ELF-1 (cell line): ENCODE results near the gene SECISBP2.

Experiments used
- DNase-seq: peaks from one replicate; pipeline ENCODE4 v3.0.0-alpha.2; 2016; ENCODE audit warnings: low read depth, low spot score

Gene SECISBP2

DNA sequence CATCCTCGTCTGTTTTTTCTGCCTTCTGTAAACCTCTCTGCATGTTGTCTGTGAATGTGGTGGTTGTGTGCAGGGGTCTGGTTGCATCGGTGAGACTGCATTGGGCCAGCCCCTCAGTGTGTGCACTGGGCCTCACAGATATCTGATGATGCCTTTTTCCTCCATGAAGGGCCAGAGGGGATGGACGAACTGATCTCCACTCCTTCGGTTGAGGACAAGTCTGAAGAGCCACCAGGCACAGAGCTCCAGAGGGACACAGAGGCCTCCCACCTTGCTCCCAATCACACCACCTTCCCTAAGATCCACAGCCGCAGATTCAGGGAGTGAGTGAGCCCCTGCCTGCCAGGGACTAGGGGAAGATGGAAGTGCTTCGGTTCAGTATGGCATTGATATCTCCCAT lies 31.3 kb downstream of the SECISBP2 start:
- no peak for DNase-seq

DNA sequence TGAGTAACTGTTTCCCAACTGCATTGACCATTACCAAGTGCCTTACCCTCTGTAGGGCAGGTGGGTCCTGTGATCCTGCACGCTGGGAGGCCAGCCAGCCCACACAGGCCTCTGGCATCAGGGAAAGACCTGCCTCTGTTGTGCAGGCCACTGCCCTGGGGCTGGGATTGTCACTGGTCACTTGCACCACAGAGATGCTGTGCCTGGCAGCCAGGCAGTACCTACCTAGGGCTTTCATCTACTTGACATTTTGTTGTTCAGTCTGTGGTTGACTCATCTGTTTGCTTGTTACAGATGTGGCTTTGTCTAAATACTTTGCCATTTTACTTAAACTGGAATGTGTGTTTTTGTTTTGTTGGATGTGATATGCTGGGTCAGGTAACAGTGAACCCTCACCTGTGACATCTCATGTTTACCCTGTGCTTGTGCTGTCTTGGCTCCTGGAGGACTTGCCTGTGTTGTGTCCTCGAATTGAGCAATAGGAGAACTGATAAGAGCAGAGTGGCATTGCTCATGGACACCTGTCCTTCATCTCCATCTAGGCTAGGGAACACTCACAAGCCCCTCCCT lies 32.8 kb downstream of the SECISBP2 start:
- no peak for DNase-seq

DNA sequence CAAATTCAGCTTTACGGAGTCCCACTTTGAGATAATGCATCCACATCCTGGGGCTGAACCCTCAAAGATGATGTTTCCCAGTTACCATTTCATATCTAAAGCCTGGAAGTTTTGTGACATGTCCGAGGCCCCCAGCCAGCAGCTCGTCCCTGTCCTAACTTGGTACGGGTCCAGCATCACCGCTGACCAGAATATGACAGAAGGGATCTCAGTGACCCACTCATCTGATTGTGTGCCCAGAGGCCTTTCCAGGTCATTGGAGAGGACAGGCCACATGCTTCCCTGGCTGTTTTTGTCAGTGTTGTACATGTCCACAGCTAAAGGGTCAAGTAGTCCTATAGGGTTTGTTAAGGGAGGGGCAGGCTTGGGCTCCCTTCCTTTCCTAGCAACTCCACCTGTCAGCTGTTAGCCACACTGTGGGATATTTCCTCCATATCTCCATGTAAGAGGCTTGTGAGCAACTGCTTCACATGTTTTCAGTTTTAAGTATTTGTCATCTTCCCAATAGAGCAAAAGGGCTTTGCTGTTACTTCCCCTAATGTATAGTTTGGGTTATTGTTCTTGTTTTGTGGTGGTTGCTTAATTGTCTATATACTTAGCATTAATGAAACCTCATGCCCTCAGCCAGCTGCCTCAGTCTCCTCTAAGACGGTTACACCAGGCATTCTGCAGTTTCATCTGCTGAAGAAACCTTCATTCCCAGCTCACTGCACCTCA lies 33.4 kb downstream of the SECISBP2 start:
- no peak for DNase-seq

DNA sequence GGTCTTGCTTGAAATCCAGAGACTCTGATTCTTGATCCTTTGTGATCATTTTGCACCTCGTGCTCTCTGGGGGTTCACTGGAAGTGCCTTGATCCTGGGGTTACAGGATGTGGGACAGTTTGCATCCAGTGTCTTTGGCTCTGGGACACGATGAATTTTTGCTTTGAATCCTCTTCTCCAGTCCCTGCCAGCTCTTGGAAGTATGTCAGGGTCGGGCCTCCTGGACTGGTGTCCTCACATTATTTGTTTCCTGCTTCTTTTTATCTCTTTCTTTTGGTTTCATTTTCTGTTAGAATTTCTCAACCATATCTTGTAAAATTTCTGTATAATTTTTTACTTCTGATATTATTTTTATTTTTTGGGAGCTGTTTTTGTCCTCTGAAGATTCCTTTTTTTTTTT lies 34.2 kb downstream of the SECISBP2 start:
- DNase-seq, result no peak

DNA sequence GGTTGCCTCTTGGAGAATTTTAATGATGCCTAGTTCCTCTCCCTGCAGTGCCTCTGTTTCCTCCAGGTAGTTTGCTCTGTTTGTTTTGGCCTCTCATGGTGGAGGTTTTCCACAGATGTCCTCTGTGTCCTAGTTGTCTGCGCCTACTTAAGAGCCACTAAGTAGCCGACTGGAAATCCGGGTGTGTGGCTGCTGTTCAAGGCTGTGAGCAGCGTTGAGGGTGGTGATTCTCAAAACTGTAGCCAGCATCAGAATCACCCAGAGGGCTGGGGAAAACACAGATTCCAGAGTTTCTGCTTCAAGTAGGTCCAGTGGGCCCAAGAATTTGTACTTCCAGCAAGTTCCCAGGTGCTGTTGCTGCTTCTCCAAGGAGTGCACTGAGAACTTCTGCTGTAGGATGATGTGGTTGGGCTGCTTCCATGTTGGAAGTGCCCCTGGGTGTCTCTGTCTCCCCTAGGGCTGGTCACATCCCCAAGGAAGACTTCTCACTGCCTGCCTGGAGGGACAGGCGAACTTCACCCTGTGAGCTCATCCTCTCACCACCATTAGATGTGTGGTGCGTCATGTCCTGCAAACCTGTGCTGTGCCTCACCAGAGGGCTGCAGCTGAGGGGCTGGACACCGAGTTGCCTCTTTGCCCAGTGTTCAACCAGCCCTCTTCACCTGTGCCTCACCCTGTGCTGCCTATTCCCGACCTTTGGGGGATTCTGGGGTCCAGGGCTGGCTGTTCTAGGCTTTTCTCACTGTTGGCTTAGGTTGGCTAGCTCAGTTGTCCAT lies 34.8 kb downstream of the SECISBP2 start:
- DNase-seq, result no peak

DNA sequence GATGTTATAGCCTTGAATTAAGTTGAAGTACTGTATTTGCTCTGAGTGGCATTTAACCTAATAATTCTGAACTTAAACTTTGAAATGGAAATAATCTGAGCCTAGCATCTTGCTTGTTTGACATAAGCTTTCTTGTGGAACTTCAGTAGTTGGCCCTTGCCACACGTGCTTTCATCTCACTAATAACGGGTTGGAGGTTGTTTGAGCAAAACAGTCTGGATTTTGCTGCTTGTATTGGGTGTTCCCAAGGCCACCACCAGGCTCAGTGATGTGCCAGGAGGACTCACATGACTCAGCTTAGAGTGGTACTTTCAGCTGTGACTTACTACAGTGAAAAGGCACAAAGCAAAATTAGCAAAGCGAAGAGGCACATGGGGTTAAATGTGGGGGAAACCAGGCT lies 35.7 kb downstream of the SECISBP2 start:
- DNase-seq, result no peak

DNA sequence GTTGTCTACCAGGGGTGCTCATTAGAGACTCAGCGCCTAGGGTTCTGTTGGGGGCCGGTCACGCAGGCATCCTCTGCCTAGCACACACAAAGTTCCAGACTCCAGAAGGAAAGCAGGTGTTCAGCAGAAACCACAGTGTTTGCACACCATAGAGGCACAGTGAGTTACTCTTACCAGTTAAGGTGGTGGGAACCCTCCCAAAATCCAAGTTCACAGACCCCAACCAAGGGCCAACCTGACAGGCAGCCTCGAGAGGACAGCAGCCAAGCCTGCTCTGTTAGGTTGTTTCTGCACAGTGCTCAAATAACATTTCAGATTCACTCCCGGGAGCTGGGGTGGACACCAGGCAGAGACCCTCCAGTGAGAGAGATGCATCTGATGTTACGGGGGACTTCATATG lies 36.2 kb downstream of the SECISBP2 start:
- no peak for DNase-seq

DNA sequence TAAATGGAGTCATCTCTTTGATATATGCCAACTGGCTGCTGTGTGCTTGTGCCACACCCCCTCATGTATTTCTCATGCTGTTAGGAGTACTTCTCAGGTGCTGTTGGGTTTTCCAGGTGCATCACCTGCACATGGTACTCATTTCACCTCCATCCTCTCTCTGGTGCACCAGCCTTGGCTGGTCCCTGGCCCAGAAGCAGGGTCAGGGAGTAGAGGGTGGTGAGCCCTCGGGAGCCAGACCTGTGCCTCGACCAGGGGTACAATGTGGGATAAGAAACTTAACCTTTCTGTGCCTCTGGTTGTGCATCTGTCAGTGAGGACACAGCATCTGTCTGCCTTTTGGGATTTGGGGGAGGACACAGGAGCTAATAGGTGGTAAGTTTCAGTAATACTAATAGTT lies 38.5 kb downstream of the SECISBP2 start:
- DNase-seq, result no peak

DNA sequence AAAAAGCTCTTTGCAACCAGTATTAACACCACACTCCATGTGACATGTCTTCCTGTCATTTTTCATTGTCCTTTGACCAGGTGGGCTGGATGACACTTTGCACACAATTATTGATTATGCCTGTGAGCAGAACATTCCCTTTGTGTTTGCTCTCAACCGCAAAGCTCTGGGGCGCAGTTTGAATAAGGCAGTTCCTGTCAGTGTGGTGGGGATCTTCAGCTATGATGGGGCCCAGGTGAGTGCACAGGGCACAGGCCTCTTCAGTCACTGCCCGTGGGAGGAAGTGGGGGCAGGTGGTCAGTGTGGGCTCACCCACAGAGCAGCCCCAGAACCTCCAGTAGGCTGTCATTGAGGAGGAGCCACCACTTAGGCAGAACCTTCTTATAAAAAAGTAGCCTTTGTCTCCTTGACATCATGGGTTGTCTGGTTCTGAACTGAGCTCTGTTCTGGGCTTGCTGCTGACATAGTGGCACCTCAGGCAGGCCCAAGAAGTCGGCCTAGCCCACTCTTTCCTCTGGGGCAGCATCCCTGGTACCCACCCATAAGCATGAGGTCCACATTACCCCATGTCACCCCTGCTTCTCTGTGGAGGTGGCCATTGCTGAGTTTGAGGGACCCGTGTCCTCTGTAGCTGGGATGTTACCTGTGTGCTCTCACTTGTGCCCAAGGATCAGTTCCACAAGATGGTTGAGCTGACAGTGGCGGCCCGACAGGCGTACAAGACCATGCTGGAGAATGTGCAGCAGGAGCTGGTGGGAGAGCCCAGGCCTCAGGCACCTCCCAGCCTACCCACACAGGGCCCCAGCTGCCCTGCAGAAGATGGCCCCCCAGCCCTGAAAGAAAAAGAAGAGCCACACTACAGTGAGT lies 39.3 kb downstream of the SECISBP2 start:
- DNase-seq, result no peak

DNA sequence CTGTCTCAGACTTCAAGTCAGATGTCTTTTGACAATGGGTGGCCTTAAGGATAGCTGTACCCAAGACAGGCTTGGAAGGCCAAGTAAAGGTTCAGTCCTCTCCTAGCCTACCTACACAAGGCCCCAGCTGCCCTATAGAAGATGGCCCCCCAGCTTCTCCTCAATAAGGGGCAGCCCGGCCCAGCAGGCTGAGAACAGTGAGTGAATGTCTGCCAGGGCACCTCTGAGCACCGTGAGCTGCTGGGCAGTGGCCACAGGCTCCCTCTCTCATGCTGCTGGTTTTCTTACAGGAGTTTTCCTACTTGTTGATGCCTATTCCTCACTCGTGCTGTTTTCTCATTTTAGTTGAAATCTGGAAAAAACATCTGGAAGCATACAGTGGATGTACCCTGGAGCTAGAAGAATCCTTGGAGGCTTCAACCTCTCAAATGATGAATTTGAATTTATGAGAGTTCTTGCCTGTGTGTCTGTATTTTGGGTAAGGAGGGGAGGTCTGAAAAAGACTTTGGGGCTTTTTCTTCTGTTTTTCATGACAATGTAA lies 40.1 kb downstream of the SECISBP2 start:
- no peak for DNase-seq

DNA sequence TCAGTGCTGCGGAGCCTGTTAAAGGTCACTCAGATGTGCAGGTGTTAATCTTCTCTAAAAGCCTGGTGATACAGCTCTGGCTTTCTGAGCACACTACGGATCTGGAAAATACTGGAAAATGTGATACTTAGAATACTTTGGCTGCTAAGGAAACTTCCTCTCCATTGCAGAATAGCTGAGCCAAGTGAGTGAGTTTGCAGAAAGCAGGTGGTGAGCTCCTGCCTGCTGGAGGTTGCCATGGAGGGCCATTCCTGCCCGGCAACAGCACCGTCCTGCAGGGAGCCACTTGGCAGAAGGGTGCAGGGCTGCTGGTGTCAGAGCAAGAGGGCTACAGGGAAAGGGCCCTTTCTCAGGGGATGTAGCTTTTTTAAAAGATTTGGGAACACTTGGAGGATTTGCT lies 40.7 kb downstream of the SECISBP2 start:
- no peak for DNase-seq

DNA sequence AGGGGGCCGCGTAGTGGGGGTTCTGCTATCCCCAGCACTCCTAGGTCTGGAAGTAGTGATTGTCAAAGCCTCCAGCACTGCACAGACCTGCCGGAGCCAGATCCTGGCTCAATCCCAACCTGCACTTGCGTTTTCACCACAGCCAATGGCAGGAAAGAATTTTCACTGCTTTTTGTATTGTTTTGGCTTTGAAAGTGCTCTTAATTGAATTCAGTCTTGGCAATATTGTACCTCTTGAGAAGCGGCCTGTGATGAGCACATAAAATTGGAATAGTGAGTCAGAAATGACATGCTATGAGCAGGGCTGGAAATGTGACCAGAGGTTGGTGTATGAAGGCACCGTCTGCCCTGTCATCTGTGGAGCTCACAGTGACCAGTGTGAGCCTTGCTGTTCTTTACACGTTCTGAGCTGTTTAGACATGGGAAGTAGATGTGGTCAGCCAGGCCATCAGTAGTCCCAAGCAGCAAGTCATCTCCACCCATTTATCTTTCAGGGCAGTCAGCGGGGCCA lies 41.5 kb downstream of the SECISBP2 start:
- no peak for DNase-seq

DNA sequence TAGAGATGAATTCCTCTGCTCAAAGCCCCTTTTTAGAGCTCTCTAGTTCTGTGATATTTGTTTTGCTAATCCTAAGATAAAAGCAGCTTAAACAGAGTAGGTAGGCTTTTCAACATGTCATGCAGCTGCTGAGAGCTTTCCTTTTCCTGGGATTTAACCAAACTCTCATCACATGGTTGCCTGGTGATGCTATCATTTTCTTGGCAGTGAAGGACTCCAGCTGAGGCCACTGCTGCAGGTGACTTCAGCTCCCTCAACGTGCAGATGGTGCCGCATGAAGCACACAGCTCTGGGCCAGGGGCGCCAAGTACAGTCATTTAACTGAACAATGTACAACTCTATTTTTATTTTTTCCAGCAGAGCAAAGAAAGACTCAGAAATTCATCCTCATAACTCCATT lies 42.2 kb downstream of the SECISBP2 start:
- DNase-seq, result no peak

DNA sequence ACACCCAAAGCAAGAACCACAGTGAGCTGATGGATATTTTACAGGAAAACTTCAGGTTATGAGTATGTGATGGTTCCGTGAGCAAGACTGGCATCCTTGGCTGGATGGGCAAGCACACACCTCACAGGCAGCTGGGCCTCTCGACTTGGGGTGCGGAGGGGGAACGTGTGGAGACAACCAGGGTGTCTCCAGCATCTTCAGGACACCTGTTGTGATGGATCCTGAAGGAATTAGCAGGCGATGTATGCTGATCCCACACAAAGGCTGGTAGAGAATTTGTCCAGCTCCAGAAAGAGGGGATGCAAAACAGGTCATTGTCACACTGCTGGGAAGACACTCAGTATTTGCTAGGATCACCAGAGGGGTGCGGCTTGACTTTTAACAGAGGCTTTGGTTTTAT lies 42.7 kb downstream of the SECISBP2 start:
- DNase-seq, result no peak

DNA sequence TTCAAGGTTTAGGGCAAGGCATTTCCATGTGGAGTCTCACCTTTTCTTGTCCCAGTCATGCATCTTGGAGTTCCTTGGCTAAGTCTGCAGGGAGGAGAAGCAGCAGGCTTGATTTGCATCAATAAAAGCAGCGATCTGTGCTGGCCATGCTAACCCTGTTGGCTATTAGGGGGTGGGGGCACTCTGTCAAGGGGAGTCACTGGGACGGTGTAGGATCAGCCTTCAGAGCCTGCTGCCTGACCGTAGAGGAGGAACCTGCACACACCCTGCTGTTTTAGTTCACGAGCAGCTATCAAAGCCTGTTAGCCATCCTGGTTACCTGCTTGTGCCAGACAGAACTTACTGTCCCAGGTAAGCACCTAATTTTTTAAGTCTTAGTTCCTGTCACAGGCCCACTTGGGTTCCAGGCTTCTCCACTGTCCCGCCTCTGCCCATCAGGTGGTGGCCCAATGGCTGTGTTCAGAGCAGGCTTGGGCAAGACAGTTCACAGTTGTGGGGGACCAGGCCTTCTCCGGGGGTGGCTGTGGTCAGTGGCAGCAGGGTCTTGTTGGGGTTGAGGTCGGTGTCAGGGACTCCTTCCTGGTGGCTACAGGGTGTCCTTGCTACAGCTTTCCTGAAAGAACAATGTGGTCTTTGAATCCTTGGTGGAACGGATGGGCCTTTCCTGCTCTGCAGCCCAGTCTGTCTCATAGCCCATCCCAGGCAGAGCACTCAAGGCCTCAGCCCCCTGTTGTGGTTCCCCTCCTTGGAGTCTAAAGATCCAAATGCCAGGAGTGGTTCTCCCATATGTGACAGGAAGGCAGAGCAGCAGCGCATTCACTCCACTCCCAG lies 43.7 kb downstream of the SECISBP2 start:
- DNase-seq, result no peak

DNA sequence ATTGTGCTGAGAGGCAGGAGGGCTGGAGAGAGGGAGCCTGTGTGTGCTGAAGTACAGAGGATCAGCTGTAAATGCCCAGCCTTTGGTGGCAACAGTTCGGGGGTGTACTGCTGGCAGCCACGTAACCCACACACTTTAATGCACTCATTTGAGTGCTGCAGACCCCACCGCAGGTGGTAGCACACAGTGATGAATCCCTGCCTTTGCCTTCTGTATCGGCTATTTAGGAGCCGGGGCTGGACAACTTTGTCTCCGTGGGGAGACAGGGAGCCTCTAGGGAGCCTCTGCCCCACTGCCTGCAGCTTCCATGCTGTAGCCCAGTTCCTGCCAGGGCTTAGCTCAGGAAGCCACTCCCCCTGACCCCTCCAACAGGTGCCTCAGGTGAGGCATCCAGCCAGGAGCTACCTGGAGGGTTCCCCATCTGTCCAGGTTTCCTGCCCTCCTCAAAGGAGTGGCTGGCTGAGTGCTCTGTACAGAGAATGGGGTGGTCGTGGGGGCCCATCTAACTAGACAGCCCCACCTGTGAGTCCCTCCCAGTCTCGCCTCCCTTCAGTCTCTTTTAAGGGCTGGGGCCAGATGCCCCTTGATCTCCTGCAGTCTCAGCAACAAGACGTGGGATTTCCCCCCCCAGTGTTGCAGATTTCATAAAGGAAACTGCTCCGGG lies 44.5 kb downstream of the SECISBP2 start:
- DNase-seq, result no peak

DNA sequence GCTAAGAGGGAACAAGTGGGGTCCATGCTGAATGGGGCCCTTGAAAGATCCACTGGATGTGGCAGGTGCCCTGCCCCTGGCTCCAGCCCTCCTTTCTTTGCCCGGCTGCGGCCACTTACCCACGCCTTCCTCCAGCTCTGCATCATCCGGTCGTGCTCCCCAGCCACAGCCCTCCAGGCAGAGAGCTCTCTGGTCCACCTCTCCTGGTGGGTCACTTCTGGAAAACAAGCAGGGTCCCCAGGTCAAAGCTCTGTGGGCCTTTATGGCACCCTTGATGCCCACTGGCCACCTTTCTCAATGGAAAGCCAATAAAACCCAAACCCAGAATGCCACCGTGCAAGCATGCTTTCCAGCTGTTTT lies 45.0 kb downstream of the SECISBP2 start:
- no peak for DNase-seq

DNA sequence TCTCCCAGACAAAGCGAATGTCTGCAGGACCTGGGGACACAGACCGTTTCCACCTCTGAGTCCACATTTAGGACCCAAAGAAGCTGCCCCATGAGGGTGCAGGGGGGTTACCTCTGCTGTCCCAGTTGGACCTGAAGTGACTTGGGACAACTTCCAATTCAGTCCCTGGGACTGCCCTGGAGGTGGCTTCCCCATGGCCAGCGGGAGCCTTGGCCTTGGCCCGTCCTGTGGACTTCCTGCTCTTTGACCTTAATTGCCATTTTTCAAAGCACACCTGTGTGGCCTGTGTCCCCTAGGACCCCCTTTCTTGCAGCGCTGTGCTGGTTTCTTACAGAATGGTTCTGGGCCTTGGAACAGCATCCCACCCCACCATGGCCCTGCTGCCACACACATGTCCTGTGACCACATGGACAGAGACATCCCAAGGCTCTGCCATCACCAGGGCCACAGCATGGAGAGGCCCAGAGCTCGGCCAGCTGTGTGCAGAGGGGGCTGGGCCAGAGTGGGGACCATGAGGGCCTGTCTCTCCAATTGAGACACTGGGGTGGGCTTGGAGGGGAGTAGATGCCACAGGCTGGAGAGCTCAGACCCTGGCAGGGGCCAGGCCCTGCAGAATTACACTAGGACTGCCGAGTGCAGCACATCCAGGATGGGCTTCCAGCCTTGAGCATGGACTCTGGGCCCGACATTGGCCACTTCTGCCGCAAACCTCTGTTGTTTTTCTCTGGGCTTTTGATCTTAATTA lies 45.8 kb downstream of the SECISBP2 start:
- no peak for DNase-seq
